ENCODE data around the gene TIFAB.

Gene TIFAB

DNA sequence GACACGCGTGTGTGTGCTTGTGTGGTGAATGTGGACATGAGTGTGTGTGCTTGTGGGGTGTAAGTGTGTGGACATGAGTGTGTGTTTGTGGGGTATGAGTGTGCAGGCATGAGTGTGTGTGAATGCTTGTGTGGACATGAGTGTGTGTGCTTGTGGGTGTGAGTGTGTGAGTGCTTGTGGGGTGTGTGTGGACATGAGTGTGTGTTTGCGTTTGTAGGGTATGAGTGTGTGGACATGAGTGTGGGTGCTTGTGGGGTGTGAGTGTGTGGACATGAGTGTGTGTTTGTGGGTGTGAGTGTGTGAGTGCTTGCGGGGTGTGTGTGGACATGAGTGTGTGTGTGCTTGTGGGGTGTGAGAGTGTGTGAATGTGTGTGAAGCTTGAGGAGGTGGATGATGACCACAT, 29.8 kb upstream of the TIFAB start:
- peak; percentile 33 for DNase-seq

- DNase-seq, result peak; percentile 22
Observed at GRCh38 chr5:135481387-135481786, 29.2 kb upstream of the TIFAB start.

GRCh38 chr5:135480511-135480910, 28.4 kb upstream of the TIFAB start:
- DNase-seq, result no peak

- peak; percentile 3 for DNase-seq
Observed at GRCh38 chr5:135478938-135479337, 26.8 kb upstream of the TIFAB start.

- DNase-seq, result peak; percentile 43
Observed at GRCh38 chr5:135477613-135478066, 25.5 kb upstream of the TIFAB start.

DNA sequence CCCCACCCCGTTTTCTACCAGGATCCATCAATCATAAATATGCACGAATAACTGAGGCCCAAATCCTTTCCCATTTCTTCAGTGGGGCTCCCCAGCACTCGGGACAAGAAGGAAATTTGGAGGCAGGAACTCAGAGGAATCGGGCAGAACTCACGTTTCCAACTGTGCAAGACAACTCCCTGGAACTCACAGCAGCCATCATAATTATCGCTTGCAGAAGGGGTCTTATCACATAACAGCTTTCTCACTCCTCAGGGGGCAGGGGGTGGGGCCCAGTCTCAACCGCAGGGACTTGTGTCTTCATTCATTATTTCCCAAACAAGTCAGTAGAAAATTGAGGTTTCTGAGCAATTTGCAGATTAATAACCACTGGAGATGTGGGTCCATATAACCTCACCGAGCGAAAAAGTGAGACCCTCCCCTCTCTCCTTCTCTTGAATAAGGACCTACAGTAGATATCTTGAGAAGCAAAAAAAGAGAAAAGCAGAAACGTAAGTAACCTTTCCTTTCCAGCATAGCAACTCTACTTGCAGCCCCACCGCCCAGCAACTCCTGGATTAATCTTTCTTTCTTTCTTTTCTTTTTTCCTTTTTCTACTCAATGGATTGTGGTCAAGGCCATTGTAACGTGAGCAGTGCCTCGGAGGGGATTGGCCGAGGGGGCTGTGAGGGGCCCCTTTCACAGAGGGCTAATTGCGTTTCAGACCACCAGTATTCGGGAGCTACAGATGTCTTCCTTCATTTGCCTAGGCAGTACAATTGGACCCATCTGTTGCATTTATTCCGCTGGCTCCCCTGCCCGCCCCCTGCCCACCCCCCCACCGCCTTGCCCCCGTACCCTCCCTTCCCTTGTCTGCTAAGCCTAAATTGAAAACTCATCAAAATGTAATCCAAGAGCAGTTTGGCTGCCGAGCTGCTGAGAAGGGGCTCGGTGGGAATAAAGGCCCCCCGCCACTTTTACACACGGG, 24.7 kb upstream of the TIFAB start:
- peak; percentile 9 for DNase-seq

DNA sequence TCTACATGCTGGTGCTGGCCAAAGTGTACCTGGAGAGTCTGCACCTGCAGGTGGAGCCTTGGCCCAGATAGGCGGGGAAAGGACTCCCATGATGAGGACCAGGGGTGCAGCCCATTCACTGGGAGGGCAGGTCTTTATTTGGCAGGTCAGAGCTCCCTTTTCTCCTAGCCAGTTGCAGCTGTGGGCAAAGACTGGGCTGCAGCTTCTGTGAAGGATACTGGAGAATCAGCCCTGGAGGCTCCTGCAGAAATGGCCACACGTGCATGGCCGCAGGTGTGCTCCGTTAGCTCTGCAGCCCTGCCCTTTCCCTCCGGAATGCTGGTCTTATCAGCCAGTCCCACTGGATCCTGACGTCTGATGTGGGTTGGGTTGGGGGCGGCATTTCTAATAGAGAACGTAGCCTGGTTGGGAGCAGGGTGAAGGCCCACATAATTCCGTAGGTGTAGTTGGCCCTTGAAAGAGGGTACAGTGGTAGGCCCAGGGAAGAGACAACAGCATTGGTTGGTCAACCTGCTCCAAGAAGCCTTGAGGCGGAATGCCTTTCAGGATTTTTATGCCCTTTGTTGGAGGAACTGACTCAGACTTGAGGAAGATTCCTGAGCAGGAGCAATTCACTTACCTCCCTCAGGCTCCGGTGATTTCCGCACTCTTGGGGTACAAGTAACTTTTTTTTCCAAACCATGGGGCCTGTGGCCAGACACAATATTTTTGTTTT, 22.0 kb upstream of the TIFAB start:
- DNase-seq, result peak; percentile 2

DNA sequence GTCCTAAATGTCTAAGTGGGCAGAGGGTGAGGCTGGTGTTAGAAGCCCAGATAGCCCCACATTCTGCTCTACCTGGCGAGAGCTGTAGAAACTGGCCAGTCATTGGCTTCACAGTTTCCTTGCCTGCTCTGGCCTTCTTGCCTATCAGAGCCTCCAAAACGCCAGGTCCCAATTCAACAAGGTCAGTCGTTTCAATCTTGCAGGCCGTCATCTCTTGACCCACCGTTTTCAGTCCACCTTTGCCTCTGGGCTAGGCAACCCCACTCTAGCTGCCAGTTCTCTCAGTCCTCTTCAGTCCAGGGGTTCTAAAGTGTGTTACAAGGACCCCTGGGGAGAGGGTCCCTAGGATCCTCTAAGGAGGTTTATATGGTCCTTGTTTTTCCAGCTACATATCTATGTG, 20.0 kb upstream of the TIFAB start:
- DNase-seq, result peak; percentile 14

DNA sequence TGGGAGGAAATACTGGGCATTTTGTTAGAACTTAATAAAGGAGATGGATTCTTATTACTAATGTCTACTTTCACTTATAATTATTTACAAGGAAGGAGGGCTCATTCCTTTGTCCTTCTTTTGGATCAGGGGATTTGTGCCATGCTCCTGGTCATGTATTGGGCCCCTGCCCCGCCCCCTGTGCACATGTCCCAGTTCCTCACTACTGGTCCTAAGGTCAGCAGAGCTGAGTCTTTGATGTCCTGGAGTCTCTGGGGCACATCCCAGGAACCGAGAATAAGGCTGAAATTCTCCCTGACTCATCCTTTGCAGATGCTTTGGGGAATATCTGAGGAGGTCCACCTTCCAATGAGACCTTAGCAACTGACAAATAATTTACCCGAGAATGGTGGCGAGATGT, 19.6 kb upstream of the TIFAB start:
- no peak for DNase-seq

- DNase-seq, result no peak
Observed at GRCh38 chr5:135469911-135470310, 17.8 kb upstream of the TIFAB start.

DNA sequence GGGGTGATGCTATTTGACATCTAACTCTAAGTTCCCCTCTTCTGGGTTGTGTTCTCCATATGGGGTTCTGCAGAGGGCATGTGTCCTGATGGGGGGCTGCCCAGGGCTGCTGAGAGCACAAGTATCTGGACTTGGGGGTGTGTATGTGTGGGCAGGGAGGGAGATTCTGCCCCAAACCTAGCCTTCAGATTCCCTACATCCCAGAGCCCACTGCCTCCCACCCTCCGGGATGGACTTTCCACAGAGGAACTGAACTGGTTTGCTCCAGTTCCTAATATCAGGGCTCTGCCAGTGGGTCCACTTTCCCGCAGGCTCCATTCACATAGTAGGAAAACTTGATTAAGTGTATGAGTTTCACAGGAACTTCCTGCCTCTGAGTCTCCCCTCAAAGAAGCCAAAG, 16.4 kb upstream of the TIFAB start:
- DNase-seq, result peak; percentile 4

DNA sequence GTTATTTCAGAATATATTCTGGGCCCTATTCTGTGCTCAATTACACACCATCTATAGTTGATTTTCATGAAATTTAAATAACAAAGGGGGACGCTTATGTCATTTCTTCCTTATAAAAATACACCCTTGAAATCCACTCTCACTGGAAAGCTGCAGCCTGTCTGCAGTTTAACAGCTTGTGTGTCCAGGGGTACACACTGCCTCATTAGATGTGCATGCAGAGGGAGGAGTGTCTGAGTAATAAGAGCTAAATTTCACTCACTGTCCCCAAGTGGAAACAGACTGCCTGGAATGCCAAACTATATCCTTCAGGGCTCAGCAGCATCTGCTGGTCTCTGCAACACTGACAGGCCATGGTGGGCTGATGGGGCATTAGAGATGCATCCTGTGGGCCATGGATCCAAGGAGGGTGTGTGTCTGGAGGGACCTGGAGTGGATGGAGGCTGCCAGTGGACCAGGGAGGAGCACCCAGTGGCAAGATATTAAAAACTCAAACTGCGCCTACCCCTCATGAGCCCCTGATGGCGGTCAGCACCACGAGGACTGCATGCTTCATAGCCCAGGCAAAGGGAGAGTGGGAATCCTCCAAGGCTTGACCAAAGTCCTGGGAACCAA, 15.8 kb upstream of the TIFAB start:
- peak; percentile 25 for DNase-seq

GRCh38 chr5:135467051-135467625, 15.0 kb upstream of the TIFAB start:
- DNase-seq, result peak; percentile 55

GRCh38 chr5:135466178-135467050, 14.3 kb upstream of the TIFAB start:
- peak; percentile 85 for DNase-seq

- peak; percentile 51 for DNase-seq
Observed at GRCh38 chr5:135465391-135466122, 13.4 kb upstream of the TIFAB start.

- peak; percentile 65 for DNase-seq
Observed at GRCh38 chr5:135462304-135462703, 10.2 kb upstream of the TIFAB start.

- DNase-seq, result peak; percentile 53
Observed at GRCh38 chr5:135461481-135462151, 9.5 kb upstream of the TIFAB start.

DNA sequence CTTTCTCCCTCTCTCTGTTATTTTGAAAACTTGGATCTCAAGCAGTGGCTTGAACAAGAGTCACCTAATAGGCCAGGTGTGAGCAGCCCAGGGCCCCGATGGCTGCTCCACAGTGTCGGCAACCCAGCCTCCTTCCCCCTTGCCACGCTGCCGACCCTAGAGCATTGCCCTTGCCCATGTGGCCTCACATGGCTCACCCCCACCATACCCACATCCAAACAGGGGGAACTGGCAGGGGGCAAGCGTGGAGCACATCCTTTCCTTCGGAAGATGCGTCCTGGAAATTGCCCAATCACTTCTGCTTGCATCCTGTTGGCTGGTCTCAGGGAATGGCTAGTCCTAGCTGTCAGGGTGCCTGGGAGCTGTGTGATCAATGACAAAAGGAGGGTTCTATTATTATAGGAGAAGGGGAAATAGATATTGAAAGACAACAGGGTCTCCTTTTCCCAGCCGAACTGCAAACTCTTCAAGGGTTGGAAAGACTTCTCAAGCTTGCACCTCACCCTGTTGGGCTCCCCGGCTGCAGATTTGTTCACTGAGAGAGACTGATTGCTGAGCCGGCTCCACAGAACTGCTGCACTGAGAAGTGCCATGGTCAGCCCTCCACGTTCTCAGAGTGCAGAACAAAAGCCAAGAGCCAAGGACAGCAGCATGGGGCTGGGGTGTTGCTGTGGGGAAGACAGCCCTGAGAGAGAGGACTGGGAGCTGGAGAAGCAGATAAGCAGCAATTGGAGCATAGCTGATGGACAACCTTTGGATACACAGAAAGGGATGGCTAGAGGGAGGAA, 8.3 kb upstream of the TIFAB start:
- peak; percentile 54 for DNase-seq

- DNase-seq, result peak; percentile 45
Observed at GRCh38 chr5:135458921-135459331, 6.8 kb upstream of the TIFAB start.

DNA sequence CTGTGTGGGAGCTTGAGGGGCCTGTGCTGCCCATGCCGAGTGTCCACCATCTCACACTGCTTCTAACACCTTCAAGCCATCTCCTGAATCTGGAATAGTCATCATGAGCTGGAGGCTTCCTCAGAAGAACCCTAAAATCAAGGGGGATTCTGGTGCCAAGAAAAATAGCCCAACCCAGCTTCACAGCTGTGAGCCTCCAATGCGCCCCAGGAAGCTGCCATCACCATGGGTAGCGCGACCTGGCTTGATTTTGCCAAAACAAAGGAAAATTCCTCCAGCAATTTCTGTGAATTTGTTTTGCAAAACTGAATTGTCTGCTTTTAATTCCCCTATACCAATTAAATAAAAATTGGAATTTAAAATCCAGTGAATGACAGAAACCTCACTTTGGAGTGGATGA, 6.2 kb upstream of the TIFAB start:
- peak; percentile 16 for DNase-seq

All from activated effector memory CD4-positive, alpha-beta T cell treated with anti-CD3 and anti-CD28 coated beads, Interleukin-2, amount 50 U/mL, for 16 hours (primary cell).